B cell (primary cell): ENCODE results near the gene TERB1. TPM values are rescaled to one million over a fixed set of nuclear protein-coding genes. Genes with fewer than 3 reads are reported as not detected.

Experiments used
- ATAC-seq: fragments of 200-7000 bp; cut with Tn5 transposase; one replicate; pipeline ENCODE4 v1.10.0; 2021; ENCODE audit warnings: low read depth, mild to moderate bottlenecking, moderate number of reproducible peaks, moderate library complexity
- CTCF ChIA-PET: fragments of 350-600 bp; sonication (Branson Sonifier 250); formaldehyde crosslinking; loops from one replicate; lab custom pipeline; 2021; ENCODE audit warnings: antibody characterized with exemption, inconsistent platforms; lab: Charles Lee
- POLR2A ChIA-PET: fragments of 350-600 bp; sonication (Branson Sonifier 250); formaldehyde crosslinking; loops from one replicate; lab custom pipeline; 2021; ENCODE audit warnings: antibody characterized with exemption; lab: Charles Lee
- DNase-seq: peaks from one replicate; pipeline ENCODE4 v3.0.0; 2013
- H2AFZ ChIP-seq: 2 replicates; pipeline ENCODE4 v1.6.1; 2012; ENCODE audit warnings: mild to moderate bottlenecking, low read depth, low read length; ENCODE audit not compliant: insufficient read depth, poor library complexity, severe bottlenecking
- H3K27ac ChIP-seq, 2 donors: 1 replicate in 1 of 2; 2 replicates in 1 of 2; pipeline ENCODE4 v1.5.1; 2012 to 2013; ENCODE audit warnings: low read length in 2 of 2, mild to moderate bottlenecking in 2 of 2, moderate library complexity in 1 of 2
- H3K27me3 ChIP-seq, 4 experiments: fragments of 200-600 bp in 1 of 4; sonication (generic) in 1 of 4; replicated peaks in 1 of 4; 1 replicate in 2 of 4; 2 replicates in 2 of 4; pipeline versions ENCODE4 v1.6.1 to v1.7.0; 2013 to 2016; ENCODE audit warnings: low read length in 3 of 4, mild to moderate bottlenecking in 2 of 4, mixed read lengths in 1 of 4, moderate library complexity in 1 of 4; ENCODE audit not compliant: insufficient read depth in 4 of 4, control insufficient read depth in 3 of 4; ENCODE audit errors: control extremely low read depth in 1 of 4
- H3K36me3 ChIP-seq, 2 experiments: replicated peaks in 1 of 2; 1 replicate in 1 of 2; 2 replicates in 1 of 2; pipeline versions ENCODE4 v1.6.1 to v1.7.1; 2013; ENCODE audit warnings: low read length in 1 of 2; ENCODE audit not compliant: insufficient read depth in 2 of 2, control insufficient read depth in 1 of 2; ENCODE audit errors: control extremely low read depth in 1 of 2, extremely low read depth in 1 of 2
- H3K4me1 ChIP-seq, 2 donors: fragments of 200-600 bp in 1 of 2; sonication (generic) in 1 of 2; 1 replicate in 1 of 2; 2 replicates in 1 of 2; pipeline versions ENCODE4 v1.5.1 to v1.6.1; 2013 to 2017; ENCODE audit warnings: low read length in 2 of 2; ENCODE audit not compliant: control insufficient read depth in 2 of 2, insufficient read depth in 2 of 2
- H3K4me2 ChIP-seq: replicated peaks from 2 replicates; pipeline ENCODE3; 2012; ENCODE audit warnings: mild to moderate bottlenecking, low read depth, low read length; ENCODE audit not compliant: poor library complexity, severe bottlenecking
- H3K4me3 ChIP-seq, 5 experiments: fragments of 200-600 bp in 1 of 5; sonication (generic) in 1 of 5; 1 replicate in 3 of 5; 2 replicates in 2 of 5; pipeline versions ENCODE4 v1.5.1 to v1.7.0; 2011 to 2016; ENCODE audit warnings: low read length in 4 of 5, mild to moderate bottlenecking in 4 of 5, low read depth in 2 of 5, control low read depth in 1 of 5, moderate library complexity in 1 of 5; ENCODE audit not compliant: insufficient read depth in 1 of 5; ENCODE audit errors: control extremely low read depth in 1 of 5, extremely low read depth in 1 of 5
- H3K79me2 ChIP-seq: fragments of 200-600 bp; sonication (generic); one replicate; pipeline ENCODE4 v1.6.0; 2016; ENCODE audit warnings: low read length; ENCODE audit not compliant: control insufficient read depth, insufficient read depth
- H3K9ac ChIP-seq: fragments of 200-600 bp; sonication (generic); 2 replicates; pipeline ENCODE4 v1.6.1; 2017; ENCODE audit warnings: mild to moderate bottlenecking, low read length, moderate library complexity
- H3K9me3 ChIP-seq, 3 donors: one replicate each; pipeline versions ENCODE4 v1.6.1 to v1.7.1; 2013; ENCODE audit warnings: low read length in 2 of 3; ENCODE audit not compliant: control insufficient read depth in 2 of 3, insufficient read depth in 1 of 3; ENCODE audit errors: control extremely low read depth in 1 of 3
- H4K20me1 ChIP-seq: 2 replicates; pipeline ENCODE4 v1.6.0; 2012; ENCODE audit warnings: mild to moderate bottlenecking, low read length; ENCODE audit not compliant: insufficient read depth, control insufficient read depth, poor library complexity, severe bottlenecking
- H3K27ac Mint-ChIP-seq: one replicate; pipeline ENCODE4 v1.8.0; 2021; ENCODE audit warnings: mixed read lengths
- H3K27me3 Mint-ChIP-seq: one replicate; pipeline ENCODE4 v1.8.0; 2021; ENCODE audit warnings: mixed read lengths
- H3K4me1 Mint-ChIP-seq: one replicate; pipeline ENCODE4 v1.8.0; 2021; ENCODE audit warnings: mixed read lengths
- H3K4me3 Mint-ChIP-seq: one replicate; pipeline ENCODE4 v1.8.0; 2021; ENCODE audit warnings: mixed read lengths
- H3K9me3 Mint-ChIP-seq: one replicate; pipeline ENCODE4 v1.8.0; 2022; ENCODE audit warnings: mixed read lengths; ENCODE audit not compliant: insufficient read depth
- EZH2 ChIP-seq: IDR thresholded peaks from 2 replicates; pipeline ENCODE4 v1.6.1; 2012; ENCODE audit warnings: borderline replicate concordance, low read depth, mild to moderate bottlenecking, moderate library complexity, low read length; ENCODE audit not compliant: insufficient read depth, poor library complexity, severe bottlenecking
- WGBS: methylation state at CpG from one replicate; pipeline ENCODE4 v1.1.5; 2013; ENCODE audit warnings: missing lambda C conversion rate; ENCODE audit not compliant: insufficient coverage; 5-methylcytosine and 5-hydroxymethylcytosine counted together
- intact Hi-C: fragments of 100-400 bp; cut with micrococcal nuclease; formaldehyde crosslinking; loops from one replicate; pipeline ENCODE4 v1.10.0; 2022
- polyA plus RNA-seq: library from polyadenylated mRNA; depleted of rRNA; stranded (reverse); fragments of >200 nt; gene quantifications from 2 replicates; pipeline ENCODE4 v1.2.3, GENCODE V29; 2012
- total RNA-seq, 2 donors: library from RNA; stranded (reverse); fragments of 120-200 nt in 1 of 2; gene quantifications; 1 replicate in 1 of 2; 2 replicates in 1 of 2; pipeline versions ENCODE4 v1.2.3 to v1.2.4, GENCODE V29; 2013 to 2022
- TF ChIP-seq, protein P1 (sequence below): fragments of 200-600 bp; IDR thresholded peaks from one replicate; pipeline ENCODE4 v1.8.0; 2022; ENCODE audit warnings: antibody characterized with exemption, mild to moderate bottlenecking

The TERB1 gene
- total and polyA plus RNA-seq, 2 donors (not counting 1 experiment from before 2014, with no cell fraction given) = 0.71 TPM; not detected in 1

DNA sequence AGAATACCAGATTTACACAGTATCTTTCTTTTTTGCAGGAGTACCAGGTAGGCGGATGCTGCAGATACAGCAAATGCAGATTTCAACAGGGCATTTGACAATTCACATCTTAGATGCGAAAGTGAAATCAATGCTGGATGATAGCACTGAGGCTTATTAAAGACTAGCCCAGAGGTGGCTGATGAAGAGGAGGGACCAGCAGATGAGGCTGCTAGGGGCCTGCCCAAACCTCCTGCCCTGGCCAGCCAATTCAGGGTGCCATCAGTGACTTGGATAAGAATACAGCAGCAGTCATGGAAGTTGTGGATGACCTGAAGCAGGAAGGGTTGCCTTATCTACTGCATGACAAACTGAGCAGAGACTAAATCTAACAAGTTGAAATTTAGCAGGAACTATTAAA, 48.4 kb downstream of the TERB1 start:
- Mint-ChIP-seq H3K4me3 (peak overlapping the region; percentile 5), H3K27ac (no peak overlapping the region), H3K9me3 (no peaks in the 10 kb centered on the region), H3K4me1 (peaks cover 31% of the 10 kb centered on the region), H3K27me3 (peaks cover 20% of the 10 kb centered on the region)
- Histone ChIP-seq H3K9ac (no peak overlapping the region), H3K4me3 (no peak overlapping the region), H4K20me1 (peaks cover 11% of the 10 kb centered on the region), H2AFZ (no peak overlapping the region), H3K4me1 (peaks cover 18 to 19% of the 10 kb centered on the region in 2 donors), H3K4me2 (no peak overlapping the region), H3K79me2 (peaks cover 39% of the 10 kb centered on the region), H3K27me3 (peaks cover 0 to 14% (median 8%) of the 10 kb centered on the region in 4 experiments), H3K27ac (no peak overlapping the region), H3K36me3 (peaks cover 0 to 8% of the 10 kb centered on the region in 2 experiments), H3K9me3 (no peaks in the 10 kb centered on the region)
- POLR2A ChIA-PET = no interaction called here
- intact Hi-C loops = loop anchor here (5.0 to 10.0 kb wide), 2 partner anchors 146 to 1092 kb away; partner anchors contain the start of genes CENPT, NUTF2 and THAP11
- CTCF ChIA-PET = interaction anchor here (1.3 to 3.0 kb wide), 4 partner anchors 24 to 346 kb away, joined by 5 to 10 read pairs (median 8); partner anchors contain the start of gene NAE1
- no peak for ATAC-seq
- TF ChIP-seq, protein P1, sequence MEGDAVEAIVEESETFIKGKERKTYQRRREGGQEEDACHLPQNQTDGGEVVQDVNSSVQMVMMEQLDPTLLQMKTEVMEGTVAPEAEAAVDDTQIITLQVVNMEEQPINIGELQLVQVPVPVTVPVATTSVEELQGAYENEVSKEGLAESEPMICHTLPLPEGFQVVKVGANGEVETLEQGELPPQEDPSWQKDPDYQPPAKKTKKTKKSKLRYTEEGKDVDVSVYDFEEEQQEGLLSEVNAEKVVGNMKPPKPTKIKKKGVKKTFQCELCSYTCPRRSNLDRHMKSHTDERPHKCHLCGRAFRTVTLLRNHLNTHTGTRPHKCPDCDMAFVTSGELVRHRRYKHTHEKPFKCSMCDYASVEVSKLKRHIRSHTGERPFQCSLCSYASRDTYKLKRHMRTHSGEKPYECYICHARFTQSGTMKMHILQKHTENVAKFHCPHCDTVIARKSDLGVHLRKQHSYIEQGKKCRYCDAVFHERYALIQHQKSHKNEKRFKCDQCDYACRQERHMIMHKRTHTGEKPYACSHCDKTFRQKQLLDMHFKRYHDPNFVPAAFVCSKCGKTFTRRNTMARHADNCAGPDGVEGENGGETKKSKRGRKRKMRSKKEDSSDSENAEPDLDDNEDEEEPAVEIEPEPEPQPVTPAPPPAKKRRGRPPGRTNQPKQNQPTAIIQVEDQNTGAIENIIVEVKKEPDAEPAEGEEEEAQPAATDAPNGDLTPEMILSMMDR = no peak
- TF ChIP-seq EZH2 = no peak
- 92% methylated on average over 1 of the region's 2 CpGs for WGBS
- DNase-seq = no peak

DNA sequence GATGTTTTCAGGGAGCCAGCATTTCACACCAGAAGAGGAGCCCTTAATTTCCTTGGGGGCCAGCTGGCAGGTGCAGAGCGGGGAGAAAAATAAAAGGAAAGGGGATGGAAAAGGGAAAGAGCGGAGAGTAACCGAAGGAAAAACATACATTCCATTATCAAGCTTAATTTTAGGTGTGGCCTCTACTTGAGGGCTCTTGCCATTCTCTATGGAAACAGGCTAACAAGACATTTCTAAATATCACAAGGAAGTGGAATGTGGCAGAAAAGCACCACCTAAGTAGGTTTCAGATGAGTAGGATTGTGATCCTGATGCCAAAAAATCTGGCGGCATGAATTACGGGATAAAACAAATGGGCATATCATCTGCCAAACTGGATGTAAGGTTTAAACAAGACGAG, 49.0 kb downstream of the TERB1 start:
- Mint-ChIP-seq H3K27me3 (peaks cover 20% of the 10 kb centered on the region), H3K4me1 (peaks cover 31% of the 10 kb centered on the region), H3K27ac (peak overlapping the region; percentile 88), H3K4me3 (peak overlapping the region; percentile 87), H3K9me3 (no peaks in the 10 kb centered on the region)
- no peak for TF ChIP-seq EZH2
- TF ChIP-seq, protein P1 = no peak
- ChIA-PET CTCF (interaction anchor here (0.6 to 3.0 kb wide), 11 partner anchors 10 to 346 kb away, joined by 3 to 10 read pairs (median 4); partner anchors contain the start of genes NAE1 and PDP2), POLR2A (no interaction called here)
- Histone ChIP-seq H2AFZ (peak overlapping the region; percentile 98), H3K79me2 (peaks cover 40% of the 10 kb centered on the region), H3K4me3 (peak overlapping the region in 1 of 5 experiments; percentile 90), H4K20me1 (peaks cover 15% of the 10 kb centered on the region), H3K9me3 (no peaks in the 10 kb centered on the region), H3K27ac (no peak overlapping the region), H3K4me1 (peaks cover 18 to 19% of the 10 kb centered on the region in 2 donors), H3K36me3 (peaks cover 0 to 11% of the 10 kb centered on the region in 2 experiments), H3K27me3 (peaks cover 0 to 14% (median 8%) of the 10 kb centered on the region in 4 experiments), H3K4me2 (peak overlapping the region; percentile 90), H3K9ac (peak overlapping the region; percentile 98)
- WGBS = 100% methylated on average over 3 of the region's 6 CpGs
- DNase-seq (no peak), ATAC-seq (no peak)
- intact Hi-C loops = loop anchor here (5.0 to 10.0 kb wide), 2 partner anchors 145 to 1092 kb away; partner anchors contain the start of genes CENPT, NUTF2 and THAP11
